ENCODE data around the gene AJAP1.

- TF ChIP-seq EZH2phosphoT487 (IDR thresholded peaks at IDR 0.05; ENCODE audit: borderline replicate concordance, low read depth, low read length) (no peak), CTCF (conservative IDR thresholded peaks at IDR 0.05; ENCODE audit: low read length) (no peak)
These were observed 87.5 kb downstream of the AJAP1 start for GRCh38 chr1:4741876-4742423.
